GM12872 (cell line): ENCODE data around the gene TMEM266.

Source experiments
- TF ChIP-seq, protein P1 (sequence below): IDR thresholded peaks from 3 replicates; pipeline ENCODE4 v1.5.1; 2011; ENCODE audit warnings: low read depth, mild to moderate bottlenecking, low read length, moderate library complexity; ENCODE audit not compliant: insufficient read depth

The TMEM266 gene

DNA sequence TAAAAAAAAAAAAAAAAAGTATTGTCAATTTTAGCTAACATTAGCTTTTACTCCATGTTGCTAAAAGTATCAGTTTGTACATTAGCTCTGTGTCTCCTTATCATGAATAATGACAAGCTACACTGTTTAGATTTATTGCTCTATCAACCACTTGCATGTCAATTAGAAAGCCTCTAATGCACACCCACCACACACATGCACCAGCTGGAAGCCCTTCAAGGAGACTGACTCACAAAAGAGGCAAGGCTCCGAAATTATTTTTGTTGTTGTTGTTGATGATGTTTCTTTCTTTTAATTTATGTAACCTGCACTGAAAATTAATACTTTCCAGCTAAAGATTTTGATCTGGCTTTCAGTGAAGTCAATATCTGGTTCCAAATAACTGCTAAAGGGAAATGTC is 180.0 kb downstream of the TMEM266 start:
- TF ChIP-seq, protein P1, sequence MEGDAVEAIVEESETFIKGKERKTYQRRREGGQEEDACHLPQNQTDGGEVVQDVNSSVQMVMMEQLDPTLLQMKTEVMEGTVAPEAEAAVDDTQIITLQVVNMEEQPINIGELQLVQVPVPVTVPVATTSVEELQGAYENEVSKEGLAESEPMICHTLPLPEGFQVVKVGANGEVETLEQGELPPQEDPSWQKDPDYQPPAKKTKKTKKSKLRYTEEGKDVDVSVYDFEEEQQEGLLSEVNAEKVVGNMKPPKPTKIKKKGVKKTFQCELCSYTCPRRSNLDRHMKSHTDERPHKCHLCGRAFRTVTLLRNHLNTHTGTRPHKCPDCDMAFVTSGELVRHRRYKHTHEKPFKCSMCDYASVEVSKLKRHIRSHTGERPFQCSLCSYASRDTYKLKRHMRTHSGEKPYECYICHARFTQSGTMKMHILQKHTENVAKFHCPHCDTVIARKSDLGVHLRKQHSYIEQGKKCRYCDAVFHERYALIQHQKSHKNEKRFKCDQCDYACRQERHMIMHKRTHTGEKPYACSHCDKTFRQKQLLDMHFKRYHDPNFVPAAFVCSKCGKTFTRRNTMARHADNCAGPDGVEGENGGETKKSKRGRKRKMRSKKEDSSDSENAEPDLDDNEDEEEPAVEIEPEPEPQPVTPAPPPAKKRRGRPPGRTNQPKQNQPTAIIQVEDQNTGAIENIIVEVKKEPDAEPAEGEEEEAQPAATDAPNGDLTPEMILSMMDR = no peak

DNA sequence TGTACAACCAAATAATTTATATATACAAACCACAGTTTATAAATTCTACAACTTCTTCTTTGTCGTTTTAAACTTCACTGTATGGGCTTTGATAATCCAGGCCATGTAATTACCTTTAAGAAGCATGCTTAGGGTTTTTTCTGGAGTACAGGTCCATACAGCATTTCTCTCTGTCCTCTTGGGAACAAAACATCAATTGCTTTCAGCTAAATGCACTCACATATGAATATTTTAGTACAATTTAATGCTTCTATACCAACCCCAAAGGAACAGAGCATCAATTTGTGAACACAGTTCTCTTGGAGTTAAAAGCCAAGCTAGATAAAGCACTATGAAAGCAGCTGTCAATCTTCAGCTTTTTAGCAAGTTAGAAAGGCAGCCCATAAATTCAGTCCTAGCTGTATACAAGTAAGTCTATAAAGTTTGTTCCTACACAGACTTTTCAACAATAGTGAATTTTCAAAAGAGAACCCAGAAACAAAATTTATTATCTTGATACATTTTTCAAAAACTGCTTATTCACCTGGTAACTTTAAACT is 185.4 kb downstream of the TMEM266 start:
- TF ChIP-seq, protein P1 = no peak

- TF ChIP-seq, protein P1 = no peak
These were observed 191.9 kb downstream of the TMEM266 start for GRCh38 chr15:76251717-76252116.

DNA sequence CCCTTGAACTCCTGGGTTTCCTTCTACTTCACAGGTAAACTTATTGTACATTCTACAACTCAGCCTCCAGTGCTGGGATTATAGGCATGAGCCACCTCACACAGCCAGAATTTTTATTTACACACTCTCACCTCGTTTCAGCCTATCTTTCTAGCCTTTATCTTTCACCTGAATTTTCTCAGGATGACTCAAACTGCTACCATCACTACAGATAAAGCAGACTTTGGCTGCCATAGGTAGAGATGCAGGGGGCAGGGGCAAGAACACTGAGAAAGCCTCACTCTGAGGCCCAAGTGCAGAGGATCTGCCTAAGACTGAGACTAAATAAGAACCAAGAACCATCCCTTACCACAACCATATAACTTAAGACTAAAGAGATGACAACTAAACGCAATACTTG is 192.5 kb downstream of the TMEM266 start:
- TF ChIP-seq, protein P1 = no peak

DNA sequence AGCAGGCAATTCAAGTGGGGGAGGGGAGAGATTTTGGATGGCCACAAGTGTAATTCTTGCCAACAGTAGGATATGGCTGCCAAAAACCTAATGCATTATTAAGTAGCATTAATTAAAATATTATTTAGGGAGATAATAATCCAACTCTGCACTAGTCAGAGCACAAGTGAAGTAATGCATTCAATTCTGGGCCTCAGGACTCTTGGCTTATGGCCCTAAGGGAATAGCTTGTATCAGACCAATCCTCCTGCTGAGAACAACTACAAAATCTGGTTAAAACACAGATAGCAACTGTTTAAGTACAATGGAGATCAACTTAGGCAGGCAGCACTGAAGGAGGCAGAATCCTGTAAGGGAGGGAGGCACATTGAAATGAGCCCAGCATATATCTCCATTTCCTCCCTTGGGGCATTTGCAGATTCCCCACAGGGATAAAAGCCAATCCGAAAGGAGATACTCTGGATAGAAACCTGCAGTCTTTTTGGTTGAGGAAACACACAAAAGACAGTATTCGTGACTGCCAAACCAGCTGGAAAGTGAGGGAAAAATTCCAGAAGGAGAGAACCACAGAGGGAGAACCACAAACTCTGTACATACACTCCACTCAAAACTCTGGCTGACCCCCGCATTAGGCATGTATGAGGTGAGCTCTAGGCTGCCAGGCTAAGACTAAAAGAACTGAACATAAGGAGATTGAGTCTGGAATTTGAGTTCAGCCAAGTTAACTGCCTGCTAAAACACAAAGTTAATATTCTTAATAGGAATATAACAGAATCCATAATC is 194.1 kb downstream of the TMEM266 start:
- TF ChIP-seq, protein P1 = no peak
